ENCODE results near the gene DEAF1. TPM values are rescaled to one million over a fixed set of nuclear protein-coding genes. Genes with fewer than 3 reads are reported as not detected.

Gene DEAF1
- total and polyA plus RNA-seq, 2 of the 13 experiments (the other 11 are each of a cell fraction or from before 2014, with no cell fraction given) = 22.3 to 29.6 TPM

DNA sequence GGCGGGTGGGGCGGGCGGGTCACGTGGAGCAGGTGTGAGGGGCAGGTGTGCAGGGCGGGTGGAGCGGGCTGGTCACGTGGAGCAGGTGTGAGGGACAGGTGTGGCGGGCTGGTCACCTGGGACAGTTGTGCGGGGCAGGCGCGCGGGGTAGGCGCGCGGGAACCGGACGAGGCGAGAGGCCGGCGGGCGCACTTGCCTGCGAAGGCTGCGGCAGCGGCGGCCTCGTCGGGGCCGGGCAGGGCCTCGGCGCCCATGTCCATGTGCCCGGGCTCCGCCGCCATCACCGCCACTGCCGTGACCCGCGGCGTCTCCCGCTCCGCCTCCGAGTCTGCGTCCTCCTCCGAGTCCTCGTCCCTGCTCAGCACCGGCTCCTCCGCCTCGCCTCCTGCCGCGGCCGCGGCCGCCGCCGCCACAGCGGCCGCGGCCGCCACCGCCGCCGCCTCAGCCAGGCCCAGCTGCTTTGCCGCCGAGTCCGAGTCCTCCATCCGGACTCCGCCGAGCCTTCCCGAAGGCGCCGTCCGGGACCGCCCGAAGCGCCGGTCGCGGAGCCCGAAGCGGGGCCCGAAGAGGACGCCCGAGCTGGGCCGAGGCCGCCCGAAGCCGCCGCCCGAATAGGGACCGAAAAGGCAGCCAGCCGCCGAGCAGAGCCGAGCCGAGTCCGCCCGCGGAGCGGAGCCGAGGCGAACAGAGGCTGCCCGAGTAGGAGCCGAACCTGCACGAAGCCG is at the start of gene DEAF1 (continued):
- TF ChIP-seq, protein P1, sequence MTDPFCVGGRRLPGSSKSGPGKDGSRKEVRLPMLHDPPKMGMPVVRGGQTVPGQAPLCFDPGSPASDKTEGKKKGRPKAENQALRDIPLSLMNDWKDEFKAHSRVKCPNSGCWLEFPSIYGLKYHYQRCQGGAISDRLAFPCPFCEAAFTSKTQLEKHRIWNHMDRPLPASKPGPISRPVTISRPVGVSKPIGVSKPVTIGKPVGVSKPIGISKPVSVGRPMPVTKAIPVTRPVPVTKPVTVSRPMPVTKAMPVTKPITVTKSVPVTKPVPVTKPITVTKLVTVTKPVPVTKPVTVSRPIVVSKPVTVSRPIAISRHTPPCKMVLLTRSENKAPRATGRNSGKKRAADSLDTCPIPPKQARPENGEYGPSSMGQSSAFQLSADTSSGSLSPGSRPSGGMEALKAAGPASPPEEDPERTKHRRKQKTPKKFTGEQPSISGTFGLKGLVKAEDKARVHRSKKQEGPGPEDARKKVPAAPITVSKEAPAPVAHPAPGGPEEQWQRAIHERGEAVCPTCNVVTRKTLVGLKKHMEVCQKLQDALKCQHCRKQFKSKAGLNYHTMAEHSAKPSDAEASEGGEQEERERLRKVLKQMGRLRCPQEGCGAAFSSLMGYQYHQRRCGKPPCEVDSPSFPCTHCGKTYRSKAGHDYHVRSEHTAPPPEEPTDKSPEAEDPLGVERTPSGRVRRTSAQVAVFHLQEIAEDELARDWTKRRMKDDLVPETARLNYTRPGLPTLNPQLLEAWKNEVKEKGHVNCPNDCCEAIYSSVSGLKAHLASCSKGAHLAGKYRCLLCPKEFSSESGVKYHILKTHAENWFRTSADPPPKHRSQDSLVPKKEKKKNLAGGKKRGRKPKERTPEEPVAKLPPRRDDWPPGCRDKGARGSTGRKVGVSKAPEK (CRISPR knock-in tag; IDR thresholded peaks at IDR 0.05; ENCODE audit: borderline replicate concordance) = no peak
- TF ChIP-seq ZNF850 (CRISPR knock-in tag; conservative IDR thresholded peaks at IDR 0.05) (no peak), NBN (conservative IDR thresholded peaks at IDR 0.05) (no peak), GFI1 (CRISPR knock-in tag; IDR thresholded peaks at IDR 0.05; ENCODE audit: borderline replicate concordance) (no peak), NFKB2 (CRISPR knock-in tag; IDR thresholded peaks at IDR 0.05; ENCODE audit: borderline replicate concordance) (peak; percentile 56; the same call in 1 of the 2 replicates), HOXA3 (CRISPR knock-in tag; IDR thresholded peaks at IDR 0.05) (peak; percentile 44), LCORL (IDR thresholded peaks at IDR 0.05) (no peak), LCORL (CRISPR knock-in tag; IDR thresholded peaks at IDR 0.05) (no peak), FOXA1 (IDR thresholded peaks at IDR 0.05) (no peak), FOXA1 (CRISPR knock-in tag; IDR thresholded peaks at IDR 0.05) (no peak), CHD2 (IDR thresholded peaks at IDR 0.05; ENCODE audit: low read depth, low read length) (no peak), ZNF264 (CRISPR knock-in tag; IDR thresholded peaks at IDR 0.05) (no peak), ZSCAN21 (CRISPR knock-in tag; IDR thresholded peaks at IDR 0.05; ENCODE audit: borderline replicate concordance) (peak; percentile 72; the same call in 1 of the 2 replicates), ZKSCAN1 (IDR thresholded peaks at IDR 0.05; ENCODE audit: low read length) (no peak), NR2F6 (IDR thresholded peaks at IDR 0.05) (no peak), NR2F6 (CRISPR knock-in tag; IDR thresholded peaks at IDR 0.05) (no peak), GPN1 (CRISPR knock-in tag; IDR thresholded peaks at IDR 0.05; ENCODE audit: borderline replicate concordance) (no peak), ZNF260 (CRISPR knock-in tag; IDR thresholded peaks at IDR 0.05; ENCODE audit: borderline replicate concordance, low read depth) (no peak)
- TF ChIP-seq, protein P2, sequence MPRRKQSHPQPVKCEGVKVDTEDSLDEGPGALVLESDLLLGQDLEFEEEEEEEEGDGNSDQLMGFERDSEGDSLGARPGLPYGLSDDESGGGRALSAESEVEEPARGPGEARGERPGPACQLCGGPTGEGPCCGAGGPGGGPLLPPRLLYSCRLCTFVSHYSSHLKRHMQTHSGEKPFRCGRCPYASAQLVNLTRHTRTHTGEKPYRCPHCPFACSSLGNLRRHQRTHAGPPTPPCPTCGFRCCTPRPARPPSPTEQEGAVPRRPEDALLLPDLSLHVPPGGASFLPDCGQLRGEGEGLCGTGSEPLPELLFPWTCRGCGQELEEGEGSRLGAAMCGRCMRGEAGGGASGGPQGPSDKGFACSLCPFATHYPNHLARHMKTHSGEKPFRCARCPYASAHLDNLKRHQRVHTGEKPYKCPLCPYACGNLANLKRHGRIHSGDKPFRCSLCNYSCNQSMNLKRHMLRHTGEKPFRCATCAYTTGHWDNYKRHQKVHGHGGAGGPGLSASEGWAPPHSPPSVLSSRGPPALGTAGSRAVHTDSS (CRISPR knock-in tag; conservative IDR thresholded peaks at IDR 0.05) = 0 out of 2 replicates have a peak, but pooled peaks have one; percentile 18
- TF ChIP-seq, protein P3, sequence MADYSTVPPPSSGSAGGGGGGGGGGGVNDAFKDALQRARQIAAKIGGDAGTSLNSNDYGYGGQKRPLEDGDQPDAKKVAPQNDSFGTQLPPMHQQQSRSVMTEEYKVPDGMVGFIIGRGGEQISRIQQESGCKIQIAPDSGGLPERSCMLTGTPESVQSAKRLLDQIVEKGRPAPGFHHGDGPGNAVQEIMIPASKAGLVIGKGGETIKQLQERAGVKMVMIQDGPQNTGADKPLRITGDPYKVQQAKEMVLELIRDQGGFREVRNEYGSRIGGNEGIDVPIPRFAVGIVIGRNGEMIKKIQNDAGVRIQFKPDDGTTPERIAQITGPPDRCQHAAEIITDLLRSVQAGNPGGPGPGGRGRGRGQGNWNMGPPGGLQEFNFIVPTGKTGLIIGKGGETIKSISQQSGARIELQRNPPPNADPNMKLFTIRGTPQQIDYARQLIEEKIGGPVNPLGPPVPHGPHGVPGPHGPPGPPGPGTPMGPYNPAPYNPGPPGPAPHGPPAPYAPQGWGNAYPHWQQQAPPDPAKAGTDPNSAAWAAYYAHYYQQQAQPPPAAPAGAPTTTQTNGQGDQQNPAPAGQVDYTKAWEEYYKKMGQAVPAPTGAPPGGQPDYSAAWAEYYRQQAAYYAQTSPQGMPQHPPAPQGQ (CRISPR knock-in tag; IDR thresholded peaks at IDR 0.05; ENCODE audit: borderline replicate concordance) = no peak
- TF ChIP-seq, protein P4, sequence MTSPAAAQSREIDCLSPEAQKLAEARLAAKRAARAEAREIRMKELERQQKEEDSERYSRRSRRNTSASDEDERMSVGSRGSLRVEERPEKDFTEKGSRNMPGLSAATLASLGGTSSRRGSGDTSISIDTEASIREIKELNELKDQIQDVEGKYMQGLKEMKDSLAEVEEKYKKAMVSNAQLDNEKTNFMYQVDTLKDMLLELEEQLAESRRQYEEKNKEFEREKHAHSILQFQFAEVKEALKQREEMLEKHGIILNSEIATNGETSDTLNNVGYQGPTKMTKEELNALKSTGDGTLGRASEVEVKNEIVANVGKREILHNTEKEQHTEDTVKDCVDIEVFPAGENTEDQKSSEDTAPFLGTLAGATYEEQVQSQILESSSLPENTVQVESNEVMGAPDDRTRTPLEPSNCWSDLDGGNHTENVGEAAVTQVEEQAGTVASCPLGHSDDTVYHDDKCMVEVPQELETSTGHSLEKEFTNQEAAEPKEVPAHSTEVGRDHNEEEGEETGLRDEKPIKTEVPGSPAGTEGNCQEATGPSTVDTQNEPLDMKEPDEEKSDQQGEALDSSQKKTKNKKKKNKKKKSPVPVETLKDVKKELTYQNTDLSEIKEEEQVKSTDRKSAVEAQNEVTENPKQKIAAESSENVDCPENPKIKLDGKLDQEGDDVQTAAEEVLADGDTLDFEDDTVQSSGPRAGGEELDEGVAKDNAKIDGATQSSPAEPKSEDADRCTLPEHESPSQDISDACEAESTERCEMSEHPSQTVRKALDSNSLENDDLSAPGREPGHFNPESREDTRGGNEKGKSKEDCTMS (CRISPR knock-in tag; conservative IDR thresholded peaks at IDR 0.05) = no peak
